K562 (cell line): Measurements from ENCODE around the gene SGMS1. TPM values are rescaled to one million over a fixed set of nuclear protein-coding genes. Genes with fewer than 3 reads are reported as not detected.
A peak's percentile ranks its signal among the peaks of the same experiment; 100 is the strongest.

ENCODE experiments used
- ATF2 ChIP-seq: sonication (generic); formaldehyde crosslinking; IDR thresholded peaks from 2 replicates; pipeline ENCODE4 v1.8.1; 2022; ENCODE audit warnings: missing genetic modification reagents
- CHD7 ChIP-seq: fragments of 200-600 bp; sonication (generic); IDR thresholded peaks from one replicate; pipeline ENCODE4 v1.6.1; 2012; ENCODE audit warnings: mild to moderate bottlenecking, low read depth, low read length, inconsistent platforms
- EGR1 ChIP-seq: fragments of 450-650 bp; conservative IDR thresholded peaks from 2 replicates; pipeline ENCODE4 v1.6.1; 2017; ENCODE audit warnings: mild to moderate bottlenecking
- HES1 ChIP-seq: fragments of 450-650 bp; IDR thresholded peaks from 2 replicates; pipeline ENCODE4 v1.6.1; 2016; ENCODE audit warnings: low read depth, mild to moderate bottlenecking, moderate library complexity
- HNRNPH1 ChIP-seq: fragments of 200-400 bp; formaldehyde crosslinking; optimal IDR thresholded peaks from 2 replicates; pipeline ENCODE3; 2017; ENCODE audit warnings: low read depth, mild to moderate bottlenecking, low read length, moderate library complexity
- PKNOX1 ChIP-seq: fragments of 450-650 bp; IDR thresholded peaks from 2 replicates; pipeline ENCODE4 v1.6.1; 2016
- SIRT6 ChIP-seq: IDR thresholded peaks from one replicate; pipeline ENCODE4 v1.6.1; 2012; ENCODE audit warnings: low read depth, mild to moderate bottlenecking, control low read depth, inconsistent platforms, low read length, moderate library complexity
- SRF ChIP-seq, 2 experiments: fragments of 250-450, 450-650 bp in 1 of 2; sonication (Bioruptor Pico) in 1 of 2; sonication (generic) in 1 of 2; formaldehyde crosslinking; IDR thresholded peaks; 2 replicates each; pipeline versions ENCODE4 v1.5.0 to v1.5.1; 2020 to 2022; ENCODE audit warnings: mild to moderate bottlenecking in 1 of 2, missing genetic modification reagents in 1 of 2
- USF1 ChIP-seq: sonication (generic); formaldehyde crosslinking; IDR thresholded peaks from 2 replicates; pipeline ENCODE4 v1.9.0; 2022; ENCODE audit warnings: mild to moderate bottlenecking, missing genetic modification reagents
- polyA plus RNA-seq, 8 experiments: library from polyadenylated mRNA; depleted of rRNA in 4 of 8; stranded (reverse) in 5 of 8; unstranded in 3 of 8; fragments of >200 nt; fragmentation: Nextera tagmentation in 2 of 8; fragmentation: Illumina TruSeq in 1 of 8; extraction: Ambion mirVana in 2 of 8; extraction: Trizol in 1 of 8; gene quantifications; 2 replicates each; pipeline versions ENCODE4 v1.2.1 to v1.2.3, GENCODE V29; 2011 to 2014; ENCODE audit warnings: inconsistent platforms in 1 of 8, missing spikeins in 1 of 8
- total RNA-seq, 7 experiments: library from RNA; depleted of rRNA in 6 of 7; stranded (reverse); fragments of >200 nt in 6 of 7; fragmentation: Illumina TruSeq in 2 of 7; extraction: Trizol in 2 of 7; gene quantifications; 2 replicates each; pipeline versions ENCODE4 v1.2.1 to v1.2.3, GENCODE V29; 2011 to 2021; ENCODE audit warnings: low replicate concordance in 1 of 7

The SGMS1 gene
- total and polyA plus RNA-seq, 9 of the 15 experiments (the other 6 are each of a cell fraction or from before 2014, with no cell fraction given): 22.6 to 232 (median 82.2) TPM

GRCh38 chr10:50624866-50625501, 1.2 kb upstream of the SGMS1 start (continued):
- no peak for TF ChIP-seq HNRNPH1
- TF ChIP-seq CHD7: no peak
- no peak for TF ChIP-seq SIRT6
- peak; percentile 94 for TF ChIP-seq USF1 (CRISPR knock-in tag)
- TF ChIP-seq ATF2 (CRISPR knock-in tag): no peak
- TF ChIP-seq HES1: no peak
- TF ChIP-seq PKNOX1: no peak; the same call in 1 of the 2 replicates
- peak; percentile 42; the same call in 1 of the 2 replicates for TF ChIP-seq EGR1
- 0 out of 4 replicates have a peak, but pooled peaks of 1 of the 2 experiments have one; percentile 7 for TF ChIP-seq SRF (CRISPR knock-in tag; IDR thresholded peaks at IDR 0.05)
